ENCODE data around the gene RAB30.

The RAB30 gene

GRCh38 chr11:83070044-83070701 lies 1.5 kb downstream of the RAB30 start:
- DNase-seq: no peak

GRCh38 chr11:83069441-83070043 lies 2.2 kb downstream of the RAB30 start:
- DNase-seq: no peak

- no peak for DNase-seq
Measured at GRCh38 chr11:83068568-83068967, 3.1 kb downstream of the RAB30 start.

DNA sequence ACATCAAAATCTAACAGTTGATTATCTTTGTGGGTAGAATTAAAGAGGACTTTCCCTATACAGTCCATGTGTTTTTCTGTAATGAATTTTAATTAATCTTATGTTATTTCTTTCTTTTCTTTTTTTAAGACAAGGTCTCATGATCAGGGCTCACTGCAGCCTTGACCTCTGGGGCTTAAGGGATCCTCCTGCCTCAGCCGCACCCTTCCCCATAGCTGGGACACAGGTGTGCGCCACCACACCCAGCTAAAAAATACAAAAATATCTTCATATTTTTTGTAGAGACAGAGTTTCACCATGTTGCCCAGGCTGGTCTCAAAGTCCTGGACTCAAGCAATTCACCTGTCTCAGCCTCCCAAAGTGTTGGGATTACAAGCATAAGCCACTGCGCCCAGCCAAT lies 7.7 kb downstream of the RAB30 start:
- DNase-seq: no peak

- no peak for DNase-seq
Measured at GRCh38 chr11:83063073-83063754, 8.5 kb downstream of the RAB30 start.

DNA sequence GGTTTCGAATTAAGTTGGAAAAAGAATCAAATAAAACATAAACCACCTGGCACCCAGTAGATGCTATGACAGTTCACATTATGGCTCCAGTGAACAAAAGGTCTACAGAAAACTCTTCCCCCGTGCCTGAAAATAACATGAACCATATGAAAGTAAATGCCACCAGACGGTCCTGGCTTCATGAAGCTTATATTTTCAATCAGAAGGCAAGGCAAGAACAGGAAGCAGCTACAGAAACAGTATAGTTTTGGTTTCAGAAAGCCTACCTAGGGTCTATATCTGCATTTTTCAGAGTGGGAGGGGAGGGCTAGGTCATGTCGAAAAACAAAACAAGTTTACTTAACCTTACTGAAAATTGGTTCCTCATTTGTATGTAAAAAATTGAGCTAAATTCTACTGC lies 9.8 kb downstream of the RAB30 start:
- DNase-seq: no peak

- DNase-seq: no peak
Measured at GRCh38 chr11:83060965-83061364, 10.7 kb downstream of the RAB30 start.

GRCh38 chr11:83057721-83058120 lies 14.0 kb downstream of the RAB30 start:
- no peak for DNase-seq

- no peak for DNase-seq
Measured at GRCh38 chr11:83056611-83057010, 15.1 kb downstream of the RAB30 start.

DNA sequence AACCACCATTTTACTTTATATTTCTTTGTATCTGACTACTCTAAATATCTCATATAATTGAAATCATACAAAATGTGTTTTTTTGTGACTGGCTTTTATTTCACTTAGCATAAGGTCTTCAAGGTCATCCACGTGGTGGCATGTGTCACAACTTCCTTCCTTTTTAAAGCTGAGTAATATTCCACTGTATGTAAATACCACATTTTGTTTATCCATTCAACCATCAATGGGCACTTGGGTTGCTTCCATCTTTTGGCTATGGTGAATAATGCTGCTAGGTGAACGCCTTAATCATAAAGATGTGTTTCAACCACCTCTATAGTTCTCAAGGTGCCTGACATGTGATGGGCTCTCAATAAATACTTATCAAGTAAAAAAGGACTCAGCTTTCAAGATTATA lies 15.5 kb downstream of the RAB30 start:
- DNase-seq: no peak

DNA sequence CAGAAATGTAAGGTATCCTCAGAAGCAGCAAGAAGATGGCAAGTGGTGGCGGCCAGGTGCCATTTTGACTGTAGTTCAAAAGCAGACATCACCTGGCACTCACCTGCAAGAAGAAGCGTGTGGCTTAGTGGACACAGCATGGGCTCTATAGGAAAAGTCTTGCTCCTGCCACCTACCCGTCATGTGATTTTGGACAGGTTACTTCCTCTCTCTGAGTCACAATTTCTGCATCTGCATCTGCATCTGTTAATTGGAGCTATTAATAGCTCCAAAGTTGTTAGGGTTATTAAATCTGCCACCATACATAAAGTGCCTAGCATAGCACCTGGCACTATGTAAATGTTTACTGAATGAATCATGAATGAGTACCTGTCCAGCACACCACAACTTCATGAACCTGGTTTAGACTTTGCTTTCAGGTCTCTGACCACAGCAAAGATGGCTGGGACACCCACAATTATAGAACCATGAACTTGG lies 16.8 kb downstream of the RAB30 start:
- no peak for DNase-seq

DNA sequence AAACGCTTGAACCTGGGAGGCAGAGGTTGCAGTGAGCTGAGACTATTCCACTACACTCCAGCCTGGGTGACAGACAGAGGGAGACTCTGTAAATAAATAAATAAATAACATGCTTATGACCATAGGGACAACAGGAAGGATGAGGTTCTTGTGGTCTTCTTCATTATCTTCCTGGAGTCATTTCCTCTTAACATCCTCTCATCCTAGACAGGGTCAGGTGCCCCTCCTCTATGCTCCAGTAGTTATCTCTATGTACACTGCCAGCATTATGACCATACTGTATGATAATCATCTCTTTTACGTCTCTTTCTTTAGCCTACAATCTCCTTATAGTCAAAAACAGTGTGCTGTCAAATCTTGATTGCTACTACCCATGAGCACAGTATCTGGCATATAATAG lies 17.7 kb downstream of the RAB30 start:
- DNase-seq: no peak

DNA sequence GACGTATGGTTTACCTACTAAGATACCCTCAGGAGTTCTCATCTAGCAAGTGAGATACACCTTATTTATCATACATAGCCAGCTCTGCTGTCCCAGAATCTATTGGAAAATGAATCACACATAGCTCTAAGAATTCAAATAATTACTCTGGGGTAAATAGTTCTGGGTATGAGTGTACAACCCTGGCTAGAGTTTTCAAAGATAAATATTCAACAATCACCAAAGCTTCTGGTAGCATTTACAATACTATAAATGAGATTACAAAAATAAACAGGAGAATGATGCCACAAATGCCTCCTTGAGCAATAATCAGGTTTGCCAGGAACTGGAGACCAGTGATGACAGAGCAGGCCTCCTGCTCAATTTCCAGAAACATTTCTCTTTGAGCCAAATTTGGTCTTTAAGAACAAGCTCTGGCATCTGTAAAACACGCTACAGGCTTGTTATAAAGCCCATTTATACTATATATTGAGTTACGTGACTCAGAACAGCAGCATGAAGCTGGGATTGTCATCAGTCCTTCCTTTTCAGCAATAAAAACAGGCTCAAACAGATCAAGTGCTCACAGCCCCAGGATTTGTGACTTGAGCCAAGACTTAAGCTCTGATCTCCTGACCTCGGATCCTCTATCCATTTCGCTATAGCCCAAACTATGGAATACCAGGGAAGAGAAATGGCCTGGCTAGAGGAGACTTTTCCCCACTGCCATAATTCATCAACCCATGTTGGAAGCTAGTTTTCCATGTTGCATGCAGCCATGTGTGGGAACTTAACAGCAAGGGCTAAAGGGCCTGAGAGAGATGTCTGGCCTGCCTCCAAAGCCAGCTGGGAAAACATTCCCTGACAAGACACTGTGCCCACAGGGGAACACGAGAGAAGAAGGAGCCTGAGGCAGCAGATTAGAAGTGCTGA lies 19.7 kb downstream of the RAB30 start:
- DNase-seq: no peak

DNA sequence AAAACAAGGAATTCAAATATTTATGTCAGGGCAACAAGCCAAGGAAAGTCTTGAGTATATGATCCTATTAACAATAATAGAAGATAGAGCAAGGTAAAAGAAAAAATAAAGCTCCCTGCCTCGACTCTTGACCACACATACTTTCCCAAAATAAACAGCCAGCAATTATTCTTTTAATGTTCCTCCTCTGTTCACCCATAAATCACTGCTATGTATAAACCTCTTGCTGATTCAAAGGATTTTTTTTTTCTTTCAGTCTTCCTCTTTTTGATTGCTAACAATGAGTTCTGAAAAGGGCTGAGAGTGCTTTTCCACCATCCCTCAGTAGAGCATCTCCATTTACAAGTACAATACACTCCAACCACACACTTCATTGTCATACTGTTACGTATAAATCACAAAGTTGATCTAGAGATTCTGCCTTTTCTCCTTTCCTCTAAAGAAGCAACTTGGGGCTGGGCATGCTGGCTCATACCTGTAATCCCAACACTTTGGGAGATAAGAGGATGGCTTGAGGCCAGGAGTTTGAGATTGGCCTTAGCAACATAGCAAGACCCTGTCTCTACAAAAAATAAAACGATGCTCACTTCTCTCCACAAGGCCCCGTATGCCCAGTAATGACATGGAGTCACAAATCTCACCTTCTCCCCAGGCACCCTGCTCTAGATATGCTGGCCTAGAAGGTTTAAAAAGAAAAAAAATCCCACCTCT lies 24.0 kb downstream of the RAB30 start:
- DNase-seq: no peak

DNA sequence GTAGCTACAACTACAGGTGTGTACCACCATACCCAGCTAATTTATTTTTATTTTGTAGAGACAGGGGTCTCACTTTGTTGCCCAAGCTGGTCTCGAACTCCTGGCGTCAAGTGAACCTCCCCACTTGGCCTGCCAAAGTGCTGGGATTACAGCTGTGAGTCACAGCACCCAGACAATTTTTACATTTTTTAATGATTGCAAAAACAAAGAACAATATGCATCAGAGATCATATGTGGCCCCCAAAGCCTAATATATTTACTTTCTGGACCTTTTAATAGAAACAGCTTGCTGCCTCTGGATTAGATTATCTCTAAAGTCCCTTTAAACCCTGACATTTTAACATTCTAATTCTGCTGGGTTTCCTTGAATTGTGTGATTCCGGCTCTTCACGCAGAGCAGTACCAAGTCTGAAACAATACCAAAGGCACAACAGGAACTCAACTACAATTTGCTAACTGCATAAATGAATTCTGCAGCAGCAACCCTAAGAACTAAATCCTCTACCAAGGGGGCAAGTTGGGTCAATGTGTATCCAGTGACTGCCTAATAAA lies 25.0 kb downstream of the RAB30 start:
- DNase-seq: no peak

GRCh38 chr11:83044958-83045712 lies 26.6 kb downstream of the RAB30 start:
- no peak for DNase-seq

GRCh38 chr11:83042964-83043711 lies 28.6 kb downstream of the RAB30 start:
- no peak for DNase-seq

DNA sequence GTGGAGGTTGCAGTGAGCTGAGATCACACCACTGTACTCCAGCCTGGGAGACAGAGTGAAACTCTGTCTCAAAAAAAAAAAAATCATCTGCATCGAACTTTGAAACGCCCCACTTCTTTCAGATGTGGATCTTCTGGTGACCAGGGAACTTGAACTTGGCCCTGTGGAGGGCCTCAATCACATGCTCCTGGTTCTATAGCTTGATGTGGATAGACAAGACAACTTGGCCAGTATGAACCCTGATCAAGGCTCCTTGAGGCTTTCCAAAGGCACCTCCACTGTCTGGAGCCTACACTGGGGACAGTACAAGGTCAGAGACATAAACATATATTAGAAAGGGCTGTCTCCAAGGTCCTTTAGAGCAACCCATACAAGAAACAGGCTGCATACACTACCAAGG lies 30.6 kb downstream of the RAB30 start:
- DNase-seq: no peak

- DNase-seq: no peak
Measured at GRCh38 chr11:83039566-83039965, 32.1 kb downstream of the RAB30 start.

DNA sequence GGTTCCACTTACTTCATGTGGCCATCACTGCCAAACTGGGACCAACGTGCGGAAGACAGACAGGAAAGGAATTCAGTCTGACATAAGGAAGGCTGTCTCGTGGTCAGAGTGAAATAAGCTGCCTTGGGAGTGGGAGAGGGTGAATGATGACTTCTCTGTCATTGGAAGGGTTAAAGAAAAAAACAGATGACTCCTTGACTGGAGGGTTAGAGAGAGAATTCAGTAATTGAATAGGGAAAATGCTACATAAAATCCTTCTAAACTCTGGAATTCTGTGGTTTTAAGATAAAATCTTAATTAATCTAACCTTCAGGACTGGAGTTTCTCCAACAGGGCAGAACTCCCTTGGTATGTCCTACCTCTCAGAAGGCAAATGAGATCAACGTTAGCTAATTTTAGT lies 33.8 kb downstream of the RAB30 start:
- no peak for DNase-seq

DNA sequence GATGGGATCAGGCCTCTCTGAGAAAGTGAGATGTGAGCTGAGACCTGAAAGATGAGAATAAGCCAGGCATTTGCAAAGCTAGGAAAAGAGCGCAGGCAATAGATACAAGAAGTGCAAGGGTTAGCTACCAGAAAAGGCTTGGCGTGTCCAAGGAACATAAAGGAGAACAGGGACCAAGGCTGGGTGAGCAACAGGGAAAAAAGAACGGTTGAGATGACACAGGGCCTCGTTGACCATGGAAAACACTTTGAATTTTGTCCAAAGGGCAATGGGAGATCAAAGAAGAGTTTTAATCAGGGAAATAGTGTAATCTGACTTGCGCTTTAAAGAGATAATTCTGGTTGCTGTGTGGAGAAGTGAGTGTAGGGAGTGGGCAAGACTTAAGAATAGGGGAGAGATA lies 35.0 kb downstream of the RAB30 start:
- no peak for DNase-seq

Data from stimulated activated CD4-positive, alpha-beta T cell treated with anti-CD3 and anti-CD28 coated beads, Interleukin-4, amount 100 ng/mL, for 1 hour (primary cell).